Measurements from ENCODE around the gene ACCSL. TPM values are rescaled to one million over a fixed set of nuclear protein-coding genes. Genes with fewer than 3 reads are reported as not detected.

The ACCSL gene
- not detected in 2 replicates for total RNA-seq
- 0.21 TPM for total RNA-seq (2013)
- polyA plus RNA-seq: not detected in 2 replicates
- not detected in 2 replicates for polyA minus RNA-seq

DNA sequence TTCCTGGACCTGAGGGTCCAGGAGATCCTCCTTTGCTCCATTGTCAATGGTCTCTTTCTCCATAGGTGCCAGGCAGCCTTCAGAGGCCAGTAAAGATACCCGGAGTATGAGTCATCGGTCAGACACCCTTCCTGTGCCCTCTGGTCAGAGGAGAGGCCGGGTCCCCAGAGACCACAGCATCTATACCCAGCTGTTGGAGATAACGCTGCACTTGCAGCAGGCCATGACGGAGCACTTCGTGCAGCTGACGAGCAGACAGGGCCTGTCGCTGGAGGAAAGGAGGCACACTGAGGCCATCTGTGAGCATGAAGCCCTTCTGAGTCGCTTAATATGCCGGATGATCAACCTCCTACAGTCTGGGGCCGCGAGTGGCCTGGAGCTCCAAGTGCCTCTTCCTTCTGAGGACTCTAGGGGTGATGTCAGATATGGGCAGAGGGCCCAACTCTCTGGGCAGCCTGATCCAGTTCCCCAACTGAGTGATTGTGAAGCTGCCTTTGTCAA lies at the start of gene ACCSL:
ACCSL (plus strand) TSS at position 51 of the 501 bp plus-strand sequence; CDS start at position 107, 56 bp downstream.
- Histone ChIP-seq H3K4me1 (ENCODE audit: control insufficient read depth in 2 of 2, insufficient read depth in 2 of 2, low read length in 2 of 2) (no peaks in the 10 kb centered on the region), H3K27ac (ENCODE audit: low read length in 2 of 2) (no peak within 1 kb of the TSS), H3K9me3 (ENCODE audit: control extremely low read depth in 1 of 3, control insufficient read depth in 2 of 3, insufficient read depth in 1 of 3, low read length in 2 of 3) (no peaks in the 10 kb centered on the region), H3K4me3 (ENCODE audit: control extremely low read depth in 1 of 5, extremely low read depth in 1 of 5, insufficient read depth in 1 of 5, low read depth in 2 of 5, low read length in 4 of 5) (no peak within 1 kb of the TSS), H3K79me2 (ENCODE audit: control insufficient read depth, insufficient read depth, low read length) (no peaks in the 10 kb centered on the region), H3K9ac (ENCODE audit: low read length) (no peak within 1 kb of the TSS), H4K20me1 (ENCODE audit: control insufficient read depth, insufficient read depth, low read length, poor library complexity, severe bottlenecking) (no peaks in the 10 kb centered on the region), H3K27me3 (replicated peaks in 1 of 4; ENCODE audit: control extremely low read depth in 1 of 4, control insufficient read depth in 3 of 4, insufficient read depth in 4 of 4, low read length in 3 of 4) (peaks cover 0 to 14% (median 0%) of the 10 kb centered on the region in 4 experiments), H2AFZ (ENCODE audit: insufficient read depth, low read depth, low read length, poor library complexity, severe bottlenecking) (no peak within 1 kb of the TSS), H3K4me2 (replicated peaks; ENCODE audit: low read depth, low read length, poor library complexity, severe bottlenecking) (no peak within 1 kb of the TSS), H3K36me3 (replicated peaks in 1 of 2; ENCODE audit: control extremely low read depth in 1 of 2, control insufficient read depth in 1 of 2, extremely low read depth in 1 of 2, insufficient read depth in 2 of 2, low read length in 1 of 2) (no peaks in the 10 kb centered on the region)
- DNase-seq (no peak), ATAC-seq (ENCODE audit: low read depth) (no peak)
- no peak for TF ChIP-seq EZH2 (IDR thresholded peaks at IDR 0.05; ENCODE audit: borderline replicate concordance, insufficient read depth, low read depth, low read length, poor library complexity, severe bottlenecking)
- TF ChIP-seq, protein P1, sequence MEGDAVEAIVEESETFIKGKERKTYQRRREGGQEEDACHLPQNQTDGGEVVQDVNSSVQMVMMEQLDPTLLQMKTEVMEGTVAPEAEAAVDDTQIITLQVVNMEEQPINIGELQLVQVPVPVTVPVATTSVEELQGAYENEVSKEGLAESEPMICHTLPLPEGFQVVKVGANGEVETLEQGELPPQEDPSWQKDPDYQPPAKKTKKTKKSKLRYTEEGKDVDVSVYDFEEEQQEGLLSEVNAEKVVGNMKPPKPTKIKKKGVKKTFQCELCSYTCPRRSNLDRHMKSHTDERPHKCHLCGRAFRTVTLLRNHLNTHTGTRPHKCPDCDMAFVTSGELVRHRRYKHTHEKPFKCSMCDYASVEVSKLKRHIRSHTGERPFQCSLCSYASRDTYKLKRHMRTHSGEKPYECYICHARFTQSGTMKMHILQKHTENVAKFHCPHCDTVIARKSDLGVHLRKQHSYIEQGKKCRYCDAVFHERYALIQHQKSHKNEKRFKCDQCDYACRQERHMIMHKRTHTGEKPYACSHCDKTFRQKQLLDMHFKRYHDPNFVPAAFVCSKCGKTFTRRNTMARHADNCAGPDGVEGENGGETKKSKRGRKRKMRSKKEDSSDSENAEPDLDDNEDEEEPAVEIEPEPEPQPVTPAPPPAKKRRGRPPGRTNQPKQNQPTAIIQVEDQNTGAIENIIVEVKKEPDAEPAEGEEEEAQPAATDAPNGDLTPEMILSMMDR (IDR thresholded peaks at IDR 0.05): no peak
- no peak within 1 kb of the TSS for H3K4me3 Mint-ChIP-seq
- H3K4me1 Mint-ChIP-seq: no peaks in the 10 kb centered on the region
- POLR2A ChIA-PET: no interaction called here
- peaks cover 14% of the 10 kb centered on the region for H3K27me3 Mint-ChIP-seq
- CTCF ChIA-PET: no interaction called here
- H3K9me3 Mint-ChIP-seq (ENCODE audit: insufficient read depth): no peaks in the 10 kb centered on the region
- no peak within 1 kb of the TSS for H3K27ac Mint-ChIP-seq
- intact Hi-C loops (cut with micrococcal nuclease): no loop called here
- 98% methylated on average over 12 of the region's 12 CpGs for WGBS (ENCODE audit: insufficient coverage)

- Histone ChIP-seq H3K9ac (ENCODE audit: low read length) (no peak overlapping the region), H3K9me3 (ENCODE audit: control extremely low read depth in 1 of 3, control insufficient read depth in 2 of 3, insufficient read depth in 1 of 3, low read length in 2 of 3) (peaks cover 0 to 7% (median 0%) of the 10 kb centered on the region in 3 donors), H2AFZ (ENCODE audit: insufficient read depth, low read depth, low read length, poor library complexity, severe bottlenecking) (no peak overlapping the region), H3K36me3 (replicated peaks in 1 of 2; ENCODE audit: control extremely low read depth in 1 of 2, control insufficient read depth in 1 of 2, extremely low read depth in 1 of 2, insufficient read depth in 2 of 2, low read length in 1 of 2) (no peaks in the 10 kb centered on the region), H3K4me3 (ENCODE audit: control extremely low read depth in 1 of 5, extremely low read depth in 1 of 5, insufficient read depth in 1 of 5, low read depth in 2 of 5, low read length in 4 of 5) (no peak overlapping the region), H3K4me1 (ENCODE audit: control insufficient read depth in 2 of 2, insufficient read depth in 2 of 2, low read length in 2 of 2) (no peaks in the 10 kb centered on the region), H3K27ac (ENCODE audit: low read length in 2 of 2) (no peak overlapping the region), H4K20me1 (ENCODE audit: control insufficient read depth, insufficient read depth, low read length, poor library complexity, severe bottlenecking) (no peaks in the 10 kb centered on the region), H3K27me3 (replicated peaks in 1 of 4; ENCODE audit: control extremely low read depth in 1 of 4, control insufficient read depth in 3 of 4, insufficient read depth in 4 of 4, low read length in 3 of 4) (peaks cover 0 to 4% (median 0%) of the 10 kb centered on the region in 4 experiments), H3K4me2 (replicated peaks; ENCODE audit: low read depth, low read length, poor library complexity, severe bottlenecking) (no peak overlapping the region), H3K79me2 (ENCODE audit: control insufficient read depth, insufficient read depth, low read length) (no peaks in the 10 kb centered on the region)
- ChIA-PET POLR2A (no interaction called here), CTCF (no interaction called here)
- H3K27ac Mint-ChIP-seq: no peak overlapping the region
- ATAC-seq (ENCODE audit: low read depth) (no peak), DNase-seq (no peak)
- H3K4me3 Mint-ChIP-seq: no peak overlapping the region
- no peak for TF ChIP-seq EZH2 (IDR thresholded peaks at IDR 0.05; ENCODE audit: borderline replicate concordance, insufficient read depth, low read depth, low read length, poor library complexity, severe bottlenecking)
- TF ChIP-seq, protein P1 (IDR thresholded peaks at IDR 0.05): no peak
- no peaks in the 10 kb centered on the region for H3K9me3 Mint-ChIP-seq (ENCODE audit: insufficient read depth)
- H3K27me3 Mint-ChIP-seq: peaks cover 17% of the 10 kb centered on the region
- 100% methylated on average over 1 of the region's 1 CpG for WGBS (ENCODE audit: insufficient coverage)
- H3K4me1 Mint-ChIP-seq: no peaks in the 10 kb centered on the region
- intact Hi-C loops (cut with micrococcal nuclease): no loop called here
These were observed 49.5 kb upstream of the ACCSL start for GRCh38 chr11:43998308-43998707.

All from B cell (primary cell).